ENCODE results near the gene EEF1AKMT4. TPM values are rescaled to one million over a fixed set of nuclear protein-coding genes. Genes with fewer than 3 reads are reported as not detected.

The EEF1AKMT4 gene
- total RNA-seq, 1 donor from 2014 or later: 7.2 TPM

DNA sequence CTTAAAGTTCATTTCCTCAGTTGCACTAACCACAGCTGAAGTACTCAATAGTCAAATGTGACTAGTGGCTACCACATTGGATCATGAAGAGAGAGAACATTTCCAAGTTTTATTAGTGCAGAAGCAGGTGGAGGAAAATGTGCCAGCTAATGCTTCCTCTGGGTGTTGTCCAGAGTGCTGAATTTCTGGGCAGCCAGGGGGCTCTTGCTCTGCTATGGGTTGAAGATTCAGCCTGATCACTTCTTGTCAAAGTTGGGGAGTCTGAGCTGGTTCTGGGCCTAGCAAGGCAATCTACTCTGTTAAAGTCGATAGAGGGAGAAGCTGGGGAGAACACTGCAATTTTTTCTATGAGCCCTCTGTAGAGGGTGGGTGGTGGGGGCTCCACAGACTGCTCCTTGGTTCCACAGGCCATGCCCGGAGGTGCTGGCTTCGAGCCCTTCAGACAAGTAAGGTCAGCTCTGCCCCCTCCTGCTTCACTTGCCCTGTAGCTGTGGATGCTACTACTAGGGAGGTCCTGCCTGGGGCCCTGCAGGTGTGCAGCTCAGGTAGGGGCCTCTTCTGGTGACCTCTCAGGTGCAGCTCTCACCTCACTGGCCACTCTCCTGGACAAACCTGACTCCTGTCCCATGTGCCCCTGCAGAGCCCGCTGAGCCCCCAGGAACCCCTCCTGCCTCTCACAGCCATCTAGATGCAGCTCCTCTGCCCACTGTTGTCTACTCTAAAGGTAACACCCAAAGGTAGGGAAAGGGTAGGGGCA lies 8.9 kb upstream of the EEF1AKMT4 start:
- Histone ChIP-seq H3K9ac (ENCODE audit: low read length) (no peak overlapping the region), H4K20me1 (ENCODE audit: insufficient read depth, low read length) (peaks cover 40% of the 10 kb centered on the region), H3K4me3 (ENCODE audit: insufficient read depth, low read depth, low read length) (no peak overlapping the region), H3K9me3 (ENCODE audit: insufficient read depth, low read depth, low read length) (no peaks in the 10 kb centered on the region), H3K4me1 (ENCODE audit: insufficient read depth, low read length) (no peaks in the 10 kb centered on the region), H3K27ac (ENCODE audit: low read depth, low read length) (no peak overlapping the region), H3K79me2 (ENCODE audit: insufficient read depth, low read length) (no peaks in the 10 kb centered on the region), H3K4me2 (ENCODE audit: low read length) (no peak overlapping the region), H2AFZ (ENCODE audit: low read depth, low read length) (no peak overlapping the region), H3K36me3 (ENCODE audit: insufficient read depth, low read length) (peaks cover 2% of the 10 kb centered on the region), H3K27me3 (ENCODE audit: insufficient read depth, low read length) (peaks cover 4% of the 10 kb centered on the region)
- Mint-ChIP-seq H3K4me3 (ENCODE audit: unreplicated experiment) (no peak overlapping the region), H3K9me3 (ENCODE audit: unreplicated experiment) (no peaks in the 10 kb centered on the region), H3K4me1 (ENCODE audit: low read depth, unreplicated experiment) (no peaks in the 10 kb centered on the region), H3K36me3 (ENCODE audit: low read depth, unreplicated experiment) (no peaks in the 10 kb centered on the region), H3K27ac (ENCODE audit: unreplicated experiment) (no peak overlapping the region), H3K27me3 (ENCODE audit: low read depth, unreplicated experiment) (peaks cover 35% of the 10 kb centered on the region)
- no peak for DNase-seq (ENCODE audit: low read depth)
- no peak for FAIRE-seq
- TF ChIP-seq, protein P1, sequence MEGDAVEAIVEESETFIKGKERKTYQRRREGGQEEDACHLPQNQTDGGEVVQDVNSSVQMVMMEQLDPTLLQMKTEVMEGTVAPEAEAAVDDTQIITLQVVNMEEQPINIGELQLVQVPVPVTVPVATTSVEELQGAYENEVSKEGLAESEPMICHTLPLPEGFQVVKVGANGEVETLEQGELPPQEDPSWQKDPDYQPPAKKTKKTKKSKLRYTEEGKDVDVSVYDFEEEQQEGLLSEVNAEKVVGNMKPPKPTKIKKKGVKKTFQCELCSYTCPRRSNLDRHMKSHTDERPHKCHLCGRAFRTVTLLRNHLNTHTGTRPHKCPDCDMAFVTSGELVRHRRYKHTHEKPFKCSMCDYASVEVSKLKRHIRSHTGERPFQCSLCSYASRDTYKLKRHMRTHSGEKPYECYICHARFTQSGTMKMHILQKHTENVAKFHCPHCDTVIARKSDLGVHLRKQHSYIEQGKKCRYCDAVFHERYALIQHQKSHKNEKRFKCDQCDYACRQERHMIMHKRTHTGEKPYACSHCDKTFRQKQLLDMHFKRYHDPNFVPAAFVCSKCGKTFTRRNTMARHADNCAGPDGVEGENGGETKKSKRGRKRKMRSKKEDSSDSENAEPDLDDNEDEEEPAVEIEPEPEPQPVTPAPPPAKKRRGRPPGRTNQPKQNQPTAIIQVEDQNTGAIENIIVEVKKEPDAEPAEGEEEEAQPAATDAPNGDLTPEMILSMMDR (IDR thresholded peaks at IDR 0.05; ENCODE audit: insufficient read depth, low read depth, low read length): no peak
- no peak for TF ChIP-seq EZH2 (IDR thresholded peaks at IDR 0.05; ENCODE audit: insufficient read depth, low read length)

DNA sequence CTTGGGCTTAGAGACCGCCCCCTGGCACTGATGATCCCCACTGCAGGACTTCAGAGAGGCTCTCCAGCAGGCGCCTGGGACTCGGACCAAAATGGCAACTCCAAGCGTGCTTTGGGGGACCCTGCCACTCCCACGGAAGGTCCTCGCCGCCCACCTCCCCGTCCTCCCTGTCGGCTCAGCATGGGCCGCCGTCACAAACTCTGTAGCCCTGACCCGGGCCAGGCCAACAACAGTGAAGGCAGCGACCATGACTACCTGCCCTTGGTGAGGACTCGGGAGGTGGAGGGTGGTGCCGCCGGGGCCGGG lies 8.4 kb upstream of the EEF1AKMT4 start:
- H3K4me3 Mint-ChIP-seq (ENCODE audit: unreplicated experiment): no peak overlapping the region
- H3K4me1 Mint-ChIP-seq (ENCODE audit: low read depth, unreplicated experiment): no peaks in the 10 kb centered on the region
- peaks cover 30% of the 10 kb centered on the region for H3K27me3 Mint-ChIP-seq (ENCODE audit: low read depth, unreplicated experiment)
- no peaks in the 10 kb centered on the region for H3K79me2 ChIP-seq (ENCODE audit: insufficient read depth, low read length)
- no peaks in the 10 kb centered on the region for H3K36me3 Mint-ChIP-seq (ENCODE audit: low read depth, unreplicated experiment)
- no peak for TF ChIP-seq EZH2 (IDR thresholded peaks at IDR 0.05; ENCODE audit: insufficient read depth, low read length)
- TF ChIP-seq, protein P1 (IDR thresholded peaks at IDR 0.05; ENCODE audit: insufficient read depth, low read depth, low read length): no peak
- H3K9me3 ChIP-seq (ENCODE audit: insufficient read depth, low read depth, low read length): no peaks in the 10 kb centered on the region
- H3K4me1 ChIP-seq (ENCODE audit: insufficient read depth, low read length): no peaks in the 10 kb centered on the region
- H3K4me2 ChIP-seq (ENCODE audit: low read length): no peak overlapping the region
- H3K4me3 ChIP-seq (ENCODE audit: insufficient read depth, low read depth, low read length): no peak overlapping the region
- no peak overlapping the region for H3K9ac ChIP-seq (ENCODE audit: low read length)
- peaks cover 2% of the 10 kb centered on the region for H3K36me3 ChIP-seq (ENCODE audit: insufficient read depth, low read length)
- no peak overlapping the region for H3K27ac Mint-ChIP-seq (ENCODE audit: unreplicated experiment)
- peaks cover 45% of the 10 kb centered on the region for H4K20me1 ChIP-seq (ENCODE audit: insufficient read depth, low read length)
- FAIRE-seq (no peak), DNase-seq (ENCODE audit: low read depth) (no peak)
- H3K27me3 ChIP-seq (ENCODE audit: insufficient read depth, low read length): peaks cover 4% of the 10 kb centered on the region
- H3K9me3 Mint-ChIP-seq (ENCODE audit: unreplicated experiment): no peaks in the 10 kb centered on the region
- no peak overlapping the region for H3K27ac ChIP-seq (ENCODE audit: low read depth, low read length)
- H2AFZ ChIP-seq (ENCODE audit: low read depth, low read length): no peak overlapping the region

Measured in astrocyte (in vitro differentiated cells and primary cell).